ENCODE results near the gene QKI.

GRCh38 chr6:163416557-163417253, 2.2 kb downstream of the QKI start:
- TF ChIP-seq ELK1 (IDR thresholded peaks at IDR 0.05; ENCODE audit: low read depth, low read length), result no peak
- peak; percentile 17 to 57 (median 52); a peak in 5 of 6 replicates for TF ChIP-seq CTCF (IDR thresholded peaks at IDR 0.05 in 2 of 3, conservative IDR thresholded peaks at IDR 0.05 in 1 of 3; ENCODE audit: control insufficient read depth in 2 of 3, extremely low read depth in 1 of 3, insufficient read depth in 1 of 3, low read depth in 3 of 3, low read length in 3 of 3)
- no peak for TF ChIP-seq POLR2A (IDR thresholded peaks at IDR 0.05; ENCODE audit: low read depth, low read length)
- no peak for TF ChIP-seq IRF3 (IDR thresholded peaks at IDR 0.05)
- TF ChIP-seq CREM (IDR thresholded peaks at IDR 0.05; ENCODE audit: low read depth), result no peak
- TF ChIP-seq RB1 (IDR thresholded peaks at IDR 0.05; ENCODE audit: borderline replicate concordance), result no peak
- TF ChIP-seq JUND (IDR thresholded peaks at IDR 0.05; ENCODE audit: low read depth, low read length), result no peak
- no peak for TF ChIP-seq STAT1 (conservative IDR thresholded peaks at IDR 0.05)
- TF ChIP-seq POLR2AphosphoS5 (IDR thresholded peaks at IDR 0.05; ENCODE audit: low read length), result no peak
- TF ChIP-seq ZNF24 (IDR thresholded peaks at IDR 0.05), result no peak
